Nephron progenitor cell (in vitro differentiated cells): ENCODE measurements around the gene ASIC3.
A peak's percentile ranks its signal among the peaks of the same experiment; 100 is the strongest.

ENCODE experiments used
- DNase-seq: peaks from one replicate; pipeline ENCODE4 v3.0.0; 2021
- H3K27ac Mint-ChIP-seq: 2 replicates; pipeline ENCODE4 v1.8.0; 2021; ENCODE audit warnings: mild to moderate bottlenecking, moderate library complexity, mixed read lengths
- H3K27me3 Mint-ChIP-seq: 2 replicates; pipeline ENCODE4 v1.8.0; 2021; ENCODE audit warnings: mild to moderate bottlenecking, low read depth, mixed read lengths; ENCODE audit not compliant: poor library complexity
- H3K36me3 Mint-ChIP-seq: 2 replicates; pipeline ENCODE4 v1.8.0; 2021; ENCODE audit warnings: low read depth, mixed read lengths
- H3K4me1 Mint-ChIP-seq: 2 replicates; pipeline ENCODE4 v1.8.0; 2021; ENCODE audit warnings: mixed read lengths
- H3K4me3 Mint-ChIP-seq: 2 replicates; pipeline ENCODE4 v1.8.0; 2021; ENCODE audit warnings: mild to moderate bottlenecking, moderate library complexity, mixed read lengths
- H3K9me3 Mint-ChIP-seq: 2 replicates; pipeline ENCODE4 v1.8.0; 2021; ENCODE audit warnings: mild to moderate bottlenecking, moderate library complexity, mixed read lengths
- CTCF ChIP-seq: fragments of 200-600 bp; sonication (generic); IDR thresholded peaks from 2 replicates; pipeline ENCODE4 v1.5.0; 2021; ENCODE audit warnings: antibody characterized with exemption

The ASIC3 gene

GRCh38 chr7:151089893-151090730 lies 41.8 kb downstream of the ASIC3 start:
- peaks cover 50% of the 10 kb centered on the region for H3K4me1 Mint-ChIP-seq
- H3K9me3 Mint-ChIP-seq = no peaks in the 10 kb centered on the region
- H3K36me3 Mint-ChIP-seq = no peaks in the 10 kb centered on the region
- DNase-seq = no peak
- peak overlapping the region; percentile 83 for H3K4me3 Mint-ChIP-seq
- peak overlapping the region; percentile 66 for H3K27ac Mint-ChIP-seq
- peaks cover 4% of the 10 kb centered on the region for H3K27me3 Mint-ChIP-seq
- no peak for TF ChIP-seq CTCF

- Mint-ChIP-seq H3K4me3 (no peak overlapping the region), H3K27me3 (peaks cover 4% of the 10 kb centered on the region), H3K27ac (no peak overlapping the region), H3K9me3 (no peaks in the 10 kb centered on the region), H3K4me1 (peaks cover 42% of the 10 kb centered on the region), H3K36me3 (no peaks in the 10 kb centered on the region)
- DNase-seq = no peak
- no peak for TF ChIP-seq CTCF
These were observed 42.7 kb downstream of the ASIC3 start for GRCh38 chr7:151091003-151091402.

- peak; percentile 54 for TF ChIP-seq CTCF
- no peak for DNase-seq
- Mint-ChIP-seq H3K27me3 (peaks cover 4% of the 10 kb centered on the region), H3K9me3 (no peaks in the 10 kb centered on the region), H3K4me1 (peaks cover 42% of the 10 kb centered on the region), H3K4me3 (no peak overlapping the region), H3K36me3 (no peaks in the 10 kb centered on the region), H3K27ac (no peak overlapping the region)
These were observed 43.1 kb downstream of the ASIC3 start for GRCh38 chr7:151091431-151091830.

GRCh38 chr7:151091988-151092387 lies 43.7 kb downstream of the ASIC3 start:
- no peak for TF ChIP-seq CTCF
- Mint-ChIP-seq H3K27me3 (peaks cover 4% of the 10 kb centered on the region), H3K4me1 (peaks cover 42% of the 10 kb centered on the region), H3K36me3 (no peaks in the 10 kb centered on the region), H3K27ac (peak overlapping the region; percentile 68), H3K9me3 (no peaks in the 10 kb centered on the region), H3K4me3 (no peak overlapping the region)
- DNase-seq = no peak

GRCh38 chr7:151093748-151094147 lies 45.4 kb downstream of the ASIC3 start:
- H3K4me1 Mint-ChIP-seq = peaks cover 40% of the 10 kb centered on the region
- peak overlapping the region; percentile 48 for H3K27ac Mint-ChIP-seq
- DNase-seq = no peak
- H3K9me3 Mint-ChIP-seq = no peaks in the 10 kb centered on the region
- TF ChIP-seq CTCF = no peak
- peaks cover 12% of the 10 kb centered on the region for H3K36me3 Mint-ChIP-seq
- H3K27me3 Mint-ChIP-seq = no peaks in the 10 kb centered on the region
- H3K4me3 Mint-ChIP-seq = no peak overlapping the region

- peaks cover 33% of the 10 kb centered on the region for H3K4me1 Mint-ChIP-seq
- H3K9me3 Mint-ChIP-seq = no peaks in the 10 kb centered on the region
- no peak overlapping the region for H3K4me3 Mint-ChIP-seq
- H3K27me3 Mint-ChIP-seq = no peaks in the 10 kb centered on the region
- no peak for TF ChIP-seq CTCF
- DNase-seq = no peak
- peaks cover 12% of the 10 kb centered on the region for H3K36me3 Mint-ChIP-seq
- peak overlapping the region; percentile 22 for H3K27ac Mint-ChIP-seq
These were observed 46.3 kb downstream of the ASIC3 start for GRCh38 chr7:151094675-151095074.
